Natural killer cell (primary cell): ENCODE data around the gene MSI2. TPM values are rescaled to one million over a fixed set of nuclear protein-coding genes. Genes with fewer than 3 reads are reported as not detected.

ENCODE experiments used
- ATAC-seq, 3 donors: fragments of 150-1000 bp in 2 of 3; fragments of 200-7000 bp in 1 of 3; cut with Tn5 transposase; 1 replicate in 1 of 3; 2 replicates in 2 of 3; pipeline ENCODE4 v1.10.0; 2021; ENCODE audit warnings: mild to moderate bottlenecking in 2 of 3, moderate library complexity in 2 of 3
- DNase-seq, 2 donors: peaks; one replicate each; pipeline versions ENCODE4 v3.0.0 to v3.0.0-alpha.2; 2013 to 2021; ENCODE audit warnings: mixed read lengths in 1 of 2
- H3K27ac ChIP-seq: one replicate; pipeline ENCODE4 v1.5.1; 2013; ENCODE audit warnings: mild to moderate bottlenecking, low read length
- H3K27me3 ChIP-seq: one replicate; pipeline ENCODE4 v1.6.1; 2013; ENCODE audit warnings: low read length; ENCODE audit not compliant: control insufficient read depth, insufficient read depth
- H3K36me3 ChIP-seq: one replicate; pipeline ENCODE4 v1.6.1; 2013; ENCODE audit warnings: low read length; ENCODE audit not compliant: control insufficient read depth, insufficient read depth
- H3K4me1 ChIP-seq: one replicate; pipeline ENCODE4 v1.6.1; 2013; ENCODE audit warnings: low read length; ENCODE audit not compliant: control insufficient read depth, insufficient read depth
- H3K4me3 ChIP-seq: one replicate; pipeline ENCODE4 v1.5.1; 2013; ENCODE audit warnings: low read length
- H3K9me3 ChIP-seq: one replicate; pipeline ENCODE4 v1.6.1; 2013; ENCODE audit warnings: low read length; ENCODE audit not compliant: control insufficient read depth, insufficient read depth
- H3K27ac Mint-ChIP-seq, 2 donors: one replicate each; pipeline ENCODE4 v1.8.0; 2022; ENCODE audit warnings: mild to moderate bottlenecking in 2 of 2, mixed read lengths in 2 of 2, moderate library complexity in 1 of 2
- H3K27me3 Mint-ChIP-seq, 2 donors: one replicate each; pipeline ENCODE4 v1.8.0; 2022; ENCODE audit warnings: low read depth in 2 of 2, mixed read lengths in 2 of 2
- H3K36me3 Mint-ChIP-seq: one replicate; pipeline ENCODE4 v1.8.0; 2022; ENCODE audit warnings: mixed read lengths
- H3K4me1 Mint-ChIP-seq, 2 donors: one replicate each; pipeline ENCODE4 v1.8.0; 2022; ENCODE audit warnings: mixed read lengths in 2 of 2
- H3K4me3 Mint-ChIP-seq: one replicate; pipeline ENCODE4 v1.8.0; 2022; ENCODE audit warnings: mild to moderate bottlenecking, moderate library complexity, mixed read lengths
- H3K9me3 Mint-ChIP-seq, 2 donors: one replicate each; pipeline ENCODE4 v1.8.0; 2022; ENCODE audit warnings: mixed read lengths in 2 of 2
- WGBS: methylation state at CpG from one replicate; pipeline ENCODE4 v1.1.7; 2013; ENCODE audit warnings: missing lambda C conversion rate; ENCODE audit not compliant: insufficient coverage; 5-methylcytosine and 5-hydroxymethylcytosine counted together
- intact Hi-C: fragments of 100-400 bp; cut with micrococcal nuclease; formaldehyde crosslinking; loops from one replicate; pipeline ENCODE4 v1.14.2; 2022
- total RNA-seq, 4 donors: library from RNA; stranded (reverse); fragments of 120-200 nt in 1 of 4; gene quantifications; one replicate each; pipeline versions ENCODE4 v1.2.3 to v1.2.4, GENCODE V29; 2013 to 2022
- TF ChIP-seq, protein P1 (sequence below): fragments of 200-600 bp; IDR thresholded peaks from one replicate; pipeline ENCODE4 v1.8.0; 2022; ENCODE audit warnings: antibody characterized with exemption

The MSI2 gene
- total RNA-seq, 3 donors from 2014 or later (not counting 1 experiment from before 2014, with no cell fraction given) = 95.5 to 145 (median 96.8) TPM

- TF ChIP-seq, protein P1, sequence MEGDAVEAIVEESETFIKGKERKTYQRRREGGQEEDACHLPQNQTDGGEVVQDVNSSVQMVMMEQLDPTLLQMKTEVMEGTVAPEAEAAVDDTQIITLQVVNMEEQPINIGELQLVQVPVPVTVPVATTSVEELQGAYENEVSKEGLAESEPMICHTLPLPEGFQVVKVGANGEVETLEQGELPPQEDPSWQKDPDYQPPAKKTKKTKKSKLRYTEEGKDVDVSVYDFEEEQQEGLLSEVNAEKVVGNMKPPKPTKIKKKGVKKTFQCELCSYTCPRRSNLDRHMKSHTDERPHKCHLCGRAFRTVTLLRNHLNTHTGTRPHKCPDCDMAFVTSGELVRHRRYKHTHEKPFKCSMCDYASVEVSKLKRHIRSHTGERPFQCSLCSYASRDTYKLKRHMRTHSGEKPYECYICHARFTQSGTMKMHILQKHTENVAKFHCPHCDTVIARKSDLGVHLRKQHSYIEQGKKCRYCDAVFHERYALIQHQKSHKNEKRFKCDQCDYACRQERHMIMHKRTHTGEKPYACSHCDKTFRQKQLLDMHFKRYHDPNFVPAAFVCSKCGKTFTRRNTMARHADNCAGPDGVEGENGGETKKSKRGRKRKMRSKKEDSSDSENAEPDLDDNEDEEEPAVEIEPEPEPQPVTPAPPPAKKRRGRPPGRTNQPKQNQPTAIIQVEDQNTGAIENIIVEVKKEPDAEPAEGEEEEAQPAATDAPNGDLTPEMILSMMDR = no peak
- Histone ChIP-seq H3K27me3 (no peaks in the 10 kb centered on the region), H3K4me3 (no peak overlapping the region), H3K9me3 (no peaks in the 10 kb centered on the region), H3K27ac (no peak overlapping the region), H3K36me3 (peaks cover 6% of the 10 kb centered on the region), H3K4me1 (peaks cover 4% of the 10 kb centered on the region)
- ATAC-seq = no peak
- Mint-ChIP-seq H3K4me3 (no peak overlapping the region), H3K27me3 (no peaks in the 10 kb centered on the region), H3K4me1 (peaks cover 20 to 38% of the 10 kb centered on the region in 2 donors), H3K27ac (no peak overlapping the region), H3K9me3 (no peaks in the 10 kb centered on the region), H3K36me3 (no peaks in the 10 kb centered on the region)
- intact Hi-C loops = no loop called here
- 93% methylated on average over 3 of the region's 4 CpGs for WGBS
- peak in 1 of 2 donors; percentile 15 for DNase-seq
Measured at GRCh38 chr17:57404073-57404472, 147.8 kb downstream of the MSI2 start.

DNA sequence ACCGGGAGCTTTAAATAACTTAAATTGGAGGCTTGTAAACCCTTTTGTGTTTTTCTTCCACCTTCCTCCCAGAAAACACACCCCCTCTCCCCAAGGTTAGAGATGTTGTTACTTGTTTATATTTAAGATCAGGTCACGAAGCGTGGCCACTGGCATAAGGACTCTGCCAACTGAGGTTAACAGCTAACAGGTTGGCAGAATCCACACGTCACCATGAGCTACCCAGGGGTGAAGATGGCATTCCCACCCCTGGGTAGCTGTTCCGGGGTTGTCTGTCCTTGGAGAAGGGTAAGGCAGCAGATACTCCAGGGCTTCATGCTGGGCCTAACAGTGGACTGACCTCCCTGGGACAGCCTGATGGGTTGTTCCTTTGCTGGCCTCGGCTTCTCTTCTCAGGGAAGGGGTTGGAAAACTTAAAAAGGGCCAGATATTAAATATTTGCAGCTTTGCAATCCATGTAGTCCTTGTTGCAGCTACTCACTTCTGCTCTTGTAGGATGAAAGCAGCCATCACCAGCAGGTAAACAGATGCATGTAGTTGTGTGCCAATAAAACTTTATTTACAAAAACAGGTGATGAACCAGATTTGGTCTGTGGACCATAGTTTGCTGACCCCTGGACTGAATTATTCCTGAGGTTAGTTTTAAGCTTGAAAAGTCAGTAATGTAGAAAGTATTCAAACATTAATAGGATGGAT is 148.6 kb downstream of the MSI2 start:
- Histone ChIP-seq H3K9me3 (no peaks in the 10 kb centered on the region), H3K36me3 (peaks cover 6% of the 10 kb centered on the region), H3K4me3 (no peak overlapping the region), H3K27ac (no peak overlapping the region), H3K4me1 (peaks cover 4% of the 10 kb centered on the region), H3K27me3 (no peaks in the 10 kb centered on the region)
- WGBS = 86% methylated on average over 6 of the region's 6 CpGs
- Mint-ChIP-seq H3K4me1 (peaks cover 20 to 41% of the 10 kb centered on the region in 2 donors), H3K9me3 (no peaks in the 10 kb centered on the region), H3K36me3 (no peaks in the 10 kb centered on the region), H3K27me3 (no peaks in the 10 kb centered on the region), H3K4me3 (no peak overlapping the region), H3K27ac (no peak overlapping the region)
- TF ChIP-seq, protein P1 = no peak
- ATAC-seq (no peak), DNase-seq (no peak)
- intact Hi-C loops = no loop called here

GRCh38 chr17:57405491-57406072 is 149.3 kb downstream of the MSI2 start:
- Histone ChIP-seq H3K27me3 (no peaks in the 10 kb centered on the region), H3K4me3 (no peak overlapping the region), H3K36me3 (peaks cover 6% of the 10 kb centered on the region), H3K27ac (no peak overlapping the region), H3K9me3 (no peaks in the 10 kb centered on the region), H3K4me1 (peaks cover 4% of the 10 kb centered on the region)
- no peaks in the 10 kb centered on the region for H3K9me3 Mint-ChIP-seq
- no peak overlapping the region for H3K27ac Mint-ChIP-seq
- intact Hi-C loops = no loop called here
- no peak for ATAC-seq
- no peak overlapping the region for H3K4me3 Mint-ChIP-seq
- TF ChIP-seq, protein P1 = no peak
- no peak for DNase-seq
- 100% methylated on average over 3 of the region's 5 CpGs for WGBS
- H3K27me3 Mint-ChIP-seq = no peaks in the 10 kb centered on the region
- peaks cover 16 to 36% of the 10 kb centered on the region in 2 donors for H3K4me1 Mint-ChIP-seq
- H3K36me3 Mint-ChIP-seq = no peaks in the 10 kb centered on the region
